NCI-H774 (cell line): Measurements from ENCODE around the gene IRF9.

Experiments used
- DNase-seq: peaks from one replicate; lab custom pipeline; 2025; lab: John Stamatoyannopoulos, UW

IRF9 gene

GRCh38 chr14:24132061-24132685 is 28.9 kb upstream of the IRF9 start:
- DNase-seq, result peak; percentile 55

GRCh38 chr14:24132976-24133375 is 28.1 kb upstream of the IRF9 start:
- DNase-seq, result no peak

- no peak for DNase-seq
Measured at GRCh38 chr14:24133735-24134134, 27.3 kb upstream of the IRF9 start.

- peak; percentile 66 for DNase-seq
Measured at GRCh38 chr14:24135584-24135833, 25.6 kb upstream of the IRF9 start.

GRCh38 chr14:24135834-24136683 is 25.0 kb upstream of the IRF9 start, which contains the start of gene PSME1:
Gene PSME1, plus strand, starts transcription at chr14:24136194. Its CDS starts 69 bp downstream, at chr14:24136263.
- peak; percentile 91 for DNase-seq

GRCh38 chr14:24136684-24137528 is 24.2 kb upstream of the IRF9 start:
- no peak for DNase-seq

- no peak for DNase-seq
Measured at GRCh38 chr14:24137529-24138395, 23.3 kb upstream of the IRF9 start.

- DNase-seq, result no peak
Measured at GRCh38 chr14:24138396-24139271, 22.4 kb upstream of the IRF9 start.

GRCh38 chr14:24139272-24139934 is 21.7 kb upstream of the IRF9 start:
- DNase-seq, result no peak

- DNase-seq, result peak; percentile 99
Measured at GRCh38 chr14:24141097-24141880, 19.8 kb upstream of the IRF9 start, which contains the start of gene EMC9. Gene EMC9, minus strand, starts transcription at chr14:24141591. Its CDS starts 287 bp downstream, at chr14:24141304.

- no peak for DNase-seq
Measured at GRCh38 chr14:24143511-24143910, 17.6 kb upstream of the IRF9 start.

GRCh38 chr14:24144451-24144850 is 16.6 kb upstream of the IRF9 start:
- DNase-seq, result no peak

- DNase-seq, result no peak
Measured at GRCh38 chr14:24145219-24145618, 15.8 kb upstream of the IRF9 start.

GRCh38 chr14:24145690-24146452 is 15.2 kb upstream of the IRF9 start:
- no peak for DNase-seq

- peak; percentile 96 for DNase-seq
Measured at GRCh38 chr14:24146453-24146977, 14.6 kb upstream of the IRF9 start, which contains the start of gene PSME2. Gene PSME2, minus strand, starts transcription at chr14:24146610. Its CDS starts 29 bp downstream, at chr14:24146581.

- DNase-seq, result peak; percentile 98
Measured at GRCh38 chr14:24146978-24147760, 13.9 kb upstream of the IRF9 start, which contains the start of gene RNF31. Gene RNF31, plus strand, starts transcription at chr14:24147498. Its CDS starts 201 bp downstream, at chr14:24147699.

- no peak for DNase-seq
Measured at GRCh38 chr14:24147761-24148428, 13.2 kb upstream of the IRF9 start.
